Measurements from ENCODE around the gene PAQR8. TPM values are rescaled to one million over a fixed set of nuclear protein-coding genes. Genes with fewer than 3 reads are reported as not detected.

The PAQR8 gene
- total and polyA plus RNA-seq, 2 of the 13 experiments (the other 11 are each of a cell fraction or from before 2014, with no cell fraction given) = 37.7 to 50.7 TPM

DNA sequence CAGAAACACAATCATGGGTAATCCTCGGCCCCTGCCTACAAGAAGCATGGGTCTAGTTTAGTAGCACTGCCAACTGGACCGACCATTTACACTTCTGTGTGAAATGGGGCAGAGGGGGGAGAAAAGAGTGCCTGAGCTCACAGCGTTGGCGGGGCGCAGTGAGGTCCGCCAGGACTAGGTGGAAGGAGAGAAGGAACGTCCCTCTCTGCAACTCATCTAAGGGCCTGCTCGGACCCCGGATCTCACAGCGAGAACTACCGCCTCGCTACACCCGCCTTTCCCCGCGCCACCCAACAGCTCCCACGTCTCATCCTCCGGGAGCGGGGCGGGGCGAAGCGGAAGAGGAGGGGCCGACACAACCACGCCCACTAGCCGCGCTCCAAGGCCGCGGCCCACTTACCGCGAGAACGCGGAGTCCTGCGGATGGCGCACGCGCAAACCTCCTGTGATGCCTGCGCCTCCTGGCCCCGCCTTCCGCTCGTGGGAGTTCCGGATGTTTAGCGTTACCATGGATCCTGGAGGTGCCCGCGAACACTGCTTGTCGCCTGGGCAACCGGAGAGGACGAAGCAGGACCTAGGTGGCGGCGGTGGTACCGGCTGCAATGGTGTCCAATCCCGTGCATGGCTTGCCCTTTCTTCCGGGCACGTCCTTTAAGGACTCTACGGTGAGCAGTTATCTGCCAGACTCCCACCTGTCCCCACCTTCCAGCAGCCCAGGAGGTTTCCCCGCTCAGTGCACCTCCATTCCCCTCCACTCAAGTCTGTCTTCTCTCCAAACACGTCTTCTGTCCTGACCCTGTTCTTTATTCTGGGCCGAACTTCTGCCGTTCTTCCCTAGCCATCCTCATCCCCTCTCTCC, 58.1 kb downstream of the PAQR8 start, which contains the start of gene EFHC1 (continued):
- TF ChIP-seq TBL1XR1 (IDR thresholded peaks at IDR 0.05; ENCODE audit: borderline replicate concordance, low read length, partially characterized antibody) (no peak), MNT (IDR thresholded peaks at IDR 0.05) (peak; percentile 95), ZMYM2 (CRISPR knock-in tag; IDR thresholded peaks at IDR 0.05) (no peak), ZNF629 (CRISPR knock-in tag; conservative IDR thresholded peaks at IDR 0.05) (peak; percentile 45; the same call in 1 of the 2 replicates), ZFP41 (CRISPR knock-in tag; IDR thresholded peaks at IDR 0.05; ENCODE audit: borderline replicate concordance) (0 out of 2 replicates have a peak, but pooled peaks have one; percentile 48), ZFY (CRISPR knock-in tag; IDR thresholded peaks at IDR 0.05) (peak; percentile 90), ZNF547 (CRISPR knock-in tag; IDR thresholded peaks at IDR 0.05) (peak; percentile 85; the same call in 1 of the 2 replicates), ZBTB7A (CRISPR knock-in tag; IDR thresholded peaks at IDR 0.05) (no peak), MYNN (CRISPR knock-in tag; IDR thresholded peaks at IDR 0.05; ENCODE audit: low read depth) (0 out of 2 replicates have a peak, but pooled peaks have one; percentile 55), ZNF225 (CRISPR knock-in tag; IDR thresholded peaks at IDR 0.05) (peak; percentile 34; the same call in 1 of the 2 replicates), ZNF768 (CRISPR knock-in tag; IDR thresholded peaks at IDR 0.05) (peak; percentile 71; the same call in 1 of the 2 replicates), ZNF512B (CRISPR knock-in tag; IDR thresholded peaks at IDR 0.05; ENCODE audit: borderline replicate concordance) (no peak), ZFX (CRISPR knock-in tag; IDR thresholded peaks at IDR 0.05; ENCODE audit: low read depth) (peak; percentile 90), NR2F1 (CRISPR knock-in tag; IDR thresholded peaks at IDR 0.05) (no peak), ZNF616 (CRISPR knock-in tag; IDR thresholded peaks at IDR 0.05; ENCODE audit: low read depth) (no peak; the same call in 1 of the 2 replicates)
- TF ChIP-seq, protein P1, sequence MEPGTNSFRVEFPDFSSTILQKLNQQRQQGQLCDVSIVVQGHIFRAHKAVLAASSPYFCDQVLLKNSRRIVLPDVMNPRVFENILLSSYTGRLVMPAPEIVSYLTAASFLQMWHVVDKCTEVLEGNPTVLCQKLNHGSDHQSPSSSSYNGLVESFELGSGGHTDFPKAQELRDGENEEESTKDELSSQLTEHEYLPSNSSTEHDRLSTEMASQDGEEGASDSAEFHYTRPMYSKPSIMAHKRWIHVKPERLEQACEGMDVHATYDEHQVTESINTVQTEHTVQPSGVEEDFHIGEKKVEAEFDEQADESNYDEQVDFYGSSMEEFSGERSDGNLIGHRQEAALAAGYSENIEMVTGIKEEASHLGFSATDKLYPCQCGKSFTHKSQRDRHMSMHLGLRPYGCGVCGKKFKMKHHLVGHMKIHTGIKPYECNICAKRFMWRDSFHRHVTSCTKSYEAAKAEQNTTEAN (CRISPR knock-in tag; conservative IDR thresholded peaks at IDR 0.05) = 0 out of 2 replicates have a peak, but pooled peaks have one; percentile 59
- TF ChIP-seq, protein P2, sequence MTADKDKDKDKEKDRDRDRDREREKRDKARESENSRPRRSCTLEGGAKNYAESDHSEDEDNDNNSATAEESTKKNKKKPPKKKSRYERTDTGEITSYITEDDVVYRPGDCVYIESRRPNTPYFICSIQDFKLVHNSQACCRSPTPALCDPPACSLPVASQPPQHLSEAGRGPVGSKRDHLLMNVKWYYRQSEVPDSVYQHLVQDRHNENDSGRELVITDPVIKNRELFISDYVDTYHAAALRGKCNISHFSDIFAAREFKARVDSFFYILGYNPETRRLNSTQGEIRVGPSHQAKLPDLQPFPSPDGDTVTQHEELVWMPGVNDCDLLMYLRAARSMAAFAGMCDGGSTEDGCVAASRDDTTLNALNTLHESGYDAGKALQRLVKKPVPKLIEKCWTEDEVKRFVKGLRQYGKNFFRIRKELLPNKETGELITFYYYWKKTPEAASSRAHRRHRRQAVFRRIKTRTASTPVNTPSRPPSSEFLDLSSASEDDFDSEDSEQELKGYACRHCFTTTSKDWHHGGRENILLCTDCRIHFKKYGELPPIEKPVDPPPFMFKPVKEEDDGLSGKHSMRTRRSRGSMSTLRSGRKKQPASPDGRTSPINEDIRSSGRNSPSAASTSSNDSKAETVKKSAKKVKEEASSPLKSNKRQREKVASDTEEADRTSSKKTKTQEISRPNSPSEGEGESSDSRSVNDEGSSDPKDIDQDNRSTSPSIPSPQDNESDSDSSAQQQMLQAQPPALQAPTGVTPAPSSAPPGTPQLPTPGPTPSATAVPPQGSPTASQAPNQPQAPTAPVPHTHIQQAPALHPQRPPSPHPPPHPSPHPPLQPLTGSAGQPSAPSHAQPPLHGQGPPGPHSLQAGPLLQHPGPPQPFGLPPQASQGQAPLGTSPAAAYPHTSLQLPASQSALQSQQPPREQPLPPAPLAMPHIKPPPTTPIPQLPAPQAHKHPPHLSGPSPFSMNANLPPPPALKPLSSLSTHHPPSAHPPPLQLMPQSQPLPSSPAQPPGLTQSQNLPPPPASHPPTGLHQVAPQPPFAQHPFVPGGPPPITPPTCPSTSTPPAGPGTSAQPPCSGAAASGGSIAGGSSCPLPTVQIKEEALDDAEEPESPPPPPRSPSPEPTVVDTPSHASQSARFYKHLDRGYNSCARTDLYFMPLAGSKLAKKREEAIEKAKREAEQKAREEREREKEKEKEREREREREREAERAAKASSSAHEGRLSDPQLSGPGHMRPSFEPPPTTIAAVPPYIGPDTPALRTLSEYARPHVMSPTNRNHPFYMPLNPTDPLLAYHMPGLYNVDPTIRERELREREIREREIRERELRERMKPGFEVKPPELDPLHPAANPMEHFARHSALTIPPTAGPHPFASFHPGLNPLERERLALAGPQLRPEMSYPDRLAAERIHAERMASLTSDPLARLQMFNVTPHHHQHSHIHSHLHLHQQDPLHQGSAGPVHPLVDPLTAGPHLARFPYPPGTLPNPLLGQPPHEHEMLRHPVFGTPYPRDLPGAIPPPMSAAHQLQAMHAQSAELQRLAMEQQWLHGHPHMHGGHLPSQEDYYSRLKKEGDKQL (CRISPR knock-in tag; IDR thresholded peaks at IDR 0.05; ENCODE audit: low read depth) = no peak
